ENCODE data around the gene PTPRO.

The PTPRO gene

GRCh38 chr12:15528666-15529065, 206.4 kb downstream of the PTPRO start:
- no peak for DNase-seq

- no peak for DNase-seq
These were observed 208.1 kb downstream of the PTPRO start for GRCh38 chr12:15530361-15530760.

GRCh38 chr12:15532364-15532977, 210.2 kb downstream of the PTPRO start:
- peak; percentile 12 for DNase-seq

DNA sequence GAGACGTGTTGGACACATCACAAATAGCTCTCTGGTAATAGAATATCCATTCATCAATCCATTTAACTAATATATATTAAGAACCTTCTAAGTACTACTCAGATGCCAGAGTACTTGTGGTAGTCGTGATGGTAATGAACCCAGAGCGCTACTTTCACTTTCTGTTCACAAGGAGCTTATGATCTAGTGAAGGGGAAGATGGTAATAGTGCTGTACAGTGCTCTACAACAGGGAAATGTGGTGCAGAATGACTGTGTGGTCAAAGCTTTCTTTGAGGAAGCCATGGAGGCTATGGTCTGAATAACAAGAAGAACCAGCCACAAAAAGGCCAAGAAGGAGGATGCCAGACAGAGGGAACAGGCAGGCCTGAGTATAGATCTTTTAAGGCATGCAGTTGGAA, 212.0 kb downstream of the PTPRO start:
- no peak for DNase-seq

- DNase-seq: no peak
These were observed 212.6 kb downstream of the PTPRO start for GRCh38 chr12:15534874-15535273.

DNA sequence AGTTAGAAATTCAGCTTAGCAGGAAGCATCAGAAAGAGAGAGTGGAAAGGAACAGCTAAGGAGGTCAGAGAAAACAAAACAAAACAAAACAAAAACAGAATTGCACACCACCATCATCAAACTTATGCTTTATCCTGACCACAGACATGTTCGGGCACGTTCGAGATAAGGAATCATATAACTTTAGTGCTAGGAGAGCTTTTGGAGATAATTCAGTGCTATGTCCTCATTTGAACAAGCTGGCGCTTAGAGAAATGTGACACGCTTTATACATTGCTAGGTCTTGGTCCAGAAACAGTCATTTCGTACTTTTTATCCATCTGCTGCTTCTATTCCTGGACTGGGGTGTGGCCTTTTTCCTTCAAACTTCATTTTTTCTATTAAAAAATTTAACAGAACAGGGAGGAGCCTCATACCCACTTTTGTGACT, 213.1 kb downstream of the PTPRO start:
- no peak for DNase-seq

DNA sequence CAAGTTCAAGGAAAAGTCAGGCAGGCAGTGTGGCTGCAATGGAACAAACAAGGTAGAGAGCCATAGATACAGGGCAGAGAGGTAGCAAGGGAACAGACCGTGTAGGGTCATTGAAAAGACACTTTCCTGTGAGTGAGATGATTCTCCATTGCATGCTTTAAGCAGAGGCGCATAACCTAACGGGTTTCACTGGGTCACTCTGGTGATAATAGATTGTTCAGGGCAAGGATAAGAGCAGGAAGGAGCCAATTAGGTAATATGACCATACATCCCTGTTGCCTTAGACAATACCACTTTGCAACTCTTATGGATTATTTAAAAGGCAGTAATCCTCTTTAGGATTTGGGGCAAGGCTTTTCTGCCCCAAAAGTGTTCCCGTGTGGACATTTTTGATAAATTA, 214.1 kb downstream of the PTPRO start:
- DNase-seq: no peak

GRCh38 chr12:15538881-15539280, 216.6 kb downstream of the PTPRO start:
- DNase-seq: no peak

DNA sequence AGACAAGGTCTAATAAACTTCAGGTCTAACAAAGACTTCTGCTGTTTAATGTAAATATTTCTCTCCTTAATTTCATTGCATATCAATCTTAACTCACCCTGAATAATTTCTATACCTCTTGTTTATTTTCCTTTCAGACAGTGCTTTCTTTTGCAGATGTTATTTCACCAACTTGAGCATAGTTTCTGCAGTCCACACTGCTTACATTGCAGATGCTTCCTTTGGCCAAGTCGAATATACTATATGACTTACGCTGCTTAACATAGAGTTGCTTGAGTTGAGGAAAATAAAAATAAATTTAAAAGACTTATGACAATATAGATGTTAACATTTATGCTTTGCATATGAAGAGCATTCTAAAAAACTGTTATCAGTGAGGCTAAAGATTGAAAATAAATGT, 217.7 kb downstream of the PTPRO start:
- no peak for DNase-seq

- DNase-seq: no peak
These were observed 218.2 kb downstream of the PTPRO start for GRCh38 chr12:15540469-15540872.

- DNase-seq: no peak
These were observed 219.8 kb downstream of the PTPRO start for GRCh38 chr12:15541996-15542631.

DNA sequence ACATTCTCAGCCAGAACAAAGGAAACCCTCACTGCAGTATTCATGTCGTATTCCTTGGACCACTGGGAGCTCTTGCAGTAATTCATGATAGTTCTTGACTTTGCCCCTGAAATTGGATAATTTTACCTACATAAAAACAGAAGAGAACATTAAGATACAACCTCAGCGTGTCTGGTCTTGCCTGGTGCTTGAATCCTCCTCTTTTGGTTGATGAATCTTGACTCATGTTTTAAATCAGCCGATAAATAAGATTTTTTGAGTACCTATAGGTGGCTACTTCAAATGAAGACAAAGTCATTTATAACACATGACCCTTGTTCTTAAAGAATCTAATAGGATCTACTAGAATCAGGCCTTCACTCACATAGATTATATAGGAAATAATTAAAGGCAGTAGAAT, 221.0 kb downstream of the PTPRO start:
- no peak for DNase-seq

GRCh38 chr12:15544589-15544988, 222.3 kb downstream of the PTPRO start:
- no peak for DNase-seq

DNA sequence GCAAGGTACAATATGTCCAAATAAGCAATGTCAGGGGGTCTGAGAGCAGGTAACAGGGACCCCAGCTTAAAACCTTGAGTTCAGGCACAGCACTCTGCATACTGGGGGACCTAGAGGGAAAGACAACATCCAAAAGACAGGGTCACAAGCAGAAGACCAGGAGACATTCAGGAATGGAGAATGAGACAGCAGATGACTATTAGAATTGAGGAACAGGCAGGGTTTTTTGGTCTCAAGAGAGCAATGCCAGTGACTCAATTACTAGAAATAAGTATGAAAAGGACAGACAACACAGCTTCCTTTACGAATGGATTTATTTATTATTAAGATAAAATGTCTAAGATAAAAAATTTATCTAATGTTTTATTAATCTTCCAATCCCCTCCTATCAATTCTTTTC, 223.0 kb downstream of the PTPRO start:
- no peak for DNase-seq

DNA sequence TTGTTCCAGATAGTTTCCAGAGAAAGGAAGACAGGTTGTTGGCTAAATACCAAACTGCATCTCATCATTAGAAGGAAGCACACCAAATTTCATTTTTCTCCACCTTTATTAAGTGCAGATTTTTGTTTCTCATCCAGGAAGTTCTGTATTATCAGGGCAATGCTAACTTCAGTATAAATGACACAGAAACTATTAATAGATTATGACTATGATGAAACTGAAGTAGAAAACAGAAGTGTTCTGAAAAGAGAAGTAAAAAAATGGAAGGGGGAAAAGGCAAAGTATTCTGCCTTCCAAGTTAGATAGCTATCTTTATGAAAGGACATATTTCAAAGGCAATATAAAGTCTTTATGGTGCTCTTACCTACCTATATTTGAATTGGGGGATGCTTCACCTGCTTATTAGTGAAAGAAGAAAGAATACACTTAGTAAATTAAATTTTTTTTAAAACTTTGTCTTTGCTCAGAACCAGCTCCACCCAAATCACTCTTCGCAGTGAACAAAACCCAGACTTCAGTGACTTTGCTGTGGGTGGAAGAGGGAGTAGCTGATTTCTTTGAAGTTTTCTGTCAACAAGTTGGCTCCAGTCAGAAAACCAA, 223.9 kb downstream of the PTPRO start:
- no peak for DNase-seq

DNA sequence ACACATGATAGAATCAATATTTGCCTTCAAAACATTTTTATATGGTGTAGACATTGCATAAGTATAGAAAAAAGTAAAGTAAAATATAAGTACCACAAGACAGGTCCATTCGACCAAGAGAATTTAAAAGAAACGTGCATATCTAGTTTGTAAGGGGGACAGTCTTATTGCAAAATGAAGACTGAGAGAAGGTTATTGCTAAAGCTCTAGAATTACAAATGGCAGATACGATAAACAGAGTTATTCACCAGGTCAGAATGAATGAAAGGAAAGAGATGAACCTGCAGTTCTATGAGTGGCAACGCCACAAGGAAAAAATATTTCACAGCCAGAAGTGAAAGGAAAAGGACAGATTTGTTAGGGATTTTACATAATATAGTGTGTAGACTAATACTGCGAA, 224.8 kb downstream of the PTPRO start:
- no peak for DNase-seq

DNA sequence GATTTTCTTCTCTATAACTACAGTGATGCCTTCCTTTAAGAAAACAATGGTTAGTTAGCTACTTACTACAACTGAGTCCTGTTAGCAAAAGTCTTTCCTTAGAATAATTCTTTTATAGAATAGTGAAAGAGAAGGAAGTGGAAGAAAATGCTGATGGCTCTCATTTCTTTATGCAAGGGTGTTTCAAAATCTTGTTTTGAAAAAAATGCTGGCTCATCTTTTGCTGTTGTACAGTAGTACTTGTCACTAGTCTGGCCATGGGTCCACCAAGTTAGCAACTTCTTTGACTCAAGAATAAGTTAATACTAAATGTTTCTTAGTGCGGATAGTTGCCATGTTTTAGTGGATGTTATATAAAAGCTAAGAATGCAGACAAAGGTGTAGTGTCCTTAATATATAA, 225.4 kb downstream of the PTPRO start:
- DNase-seq: no peak

- DNase-seq: no peak
These were observed 228.5 kb downstream of the PTPRO start for GRCh38 chr12:15550793-15551192.

DNA sequence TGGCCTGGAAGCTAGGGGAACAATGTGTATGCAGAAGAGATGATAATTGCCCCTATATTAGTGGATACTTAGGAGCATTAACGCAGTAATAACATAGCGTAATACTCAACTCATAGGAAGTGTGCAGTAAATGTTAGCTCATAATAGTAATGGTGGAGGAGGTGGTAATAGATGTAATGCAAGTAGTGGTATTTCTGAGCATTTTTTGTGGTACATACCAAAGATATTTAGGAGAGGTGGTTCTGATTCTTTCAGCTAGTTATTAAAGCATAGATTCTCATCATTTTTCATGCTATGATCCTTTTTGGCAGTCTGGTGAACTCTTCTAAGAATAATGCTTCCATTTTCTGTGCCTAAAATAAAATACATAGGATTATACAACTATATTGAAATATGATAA, 233.1 kb downstream of the PTPRO start:
- no peak for DNase-seq

GRCh38 chr12:15556411-15557102, 234.2 kb downstream of the PTPRO start:
- no peak for DNase-seq

GRCh38 chr12:15558915-15559528, 236.7 kb downstream of the PTPRO start:
- DNase-seq: no peak

- DNase-seq: no peak
These were observed 239.1 kb downstream of the PTPRO start for GRCh38 chr12:15561396-15561795.

GRCh38 chr12:15562263-15562662, 240.0 kb downstream of the PTPRO start:
- no peak for DNase-seq
